ENCODE measurements around the gene BSND. TPM values are rescaled to one million over a fixed set of nuclear protein-coding genes. Genes with fewer than 3 reads are reported as not detected.

BSND gene
- total RNA-seq, 4 donors from 2014 or later: not detected

DNA sequence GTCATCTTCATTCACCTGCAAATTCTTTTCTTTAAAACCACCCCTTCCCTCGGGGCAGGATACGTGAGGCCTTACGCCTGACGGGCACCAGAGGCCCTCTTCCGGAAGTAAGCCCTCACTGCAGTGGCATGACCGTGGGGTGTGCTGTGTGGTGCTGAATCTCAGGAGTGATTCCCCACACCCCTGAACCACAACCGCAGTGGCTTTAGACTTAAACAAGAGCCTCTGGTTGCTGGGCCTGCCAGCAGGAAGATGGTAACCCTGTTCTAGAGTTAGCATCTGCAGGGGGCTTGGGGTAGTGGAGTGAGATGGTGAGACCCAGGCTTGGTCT, 12.1 kb downstream of the BSND start:
- ATAC-seq: no peak
- Histone ChIP-seq H3K36me3 (no peaks in the 10 kb centered on the region), H3K9me3 (no peaks in the 10 kb centered on the region), H3K4me1 (no peaks in the 10 kb centered on the region), H3K4me3 (no peak overlapping the region), H3K27me3 (peaks cover 33% of the 10 kb centered on the region), H3K27ac (no peak overlapping the region)
- TF ChIP-seq, protein P1, sequence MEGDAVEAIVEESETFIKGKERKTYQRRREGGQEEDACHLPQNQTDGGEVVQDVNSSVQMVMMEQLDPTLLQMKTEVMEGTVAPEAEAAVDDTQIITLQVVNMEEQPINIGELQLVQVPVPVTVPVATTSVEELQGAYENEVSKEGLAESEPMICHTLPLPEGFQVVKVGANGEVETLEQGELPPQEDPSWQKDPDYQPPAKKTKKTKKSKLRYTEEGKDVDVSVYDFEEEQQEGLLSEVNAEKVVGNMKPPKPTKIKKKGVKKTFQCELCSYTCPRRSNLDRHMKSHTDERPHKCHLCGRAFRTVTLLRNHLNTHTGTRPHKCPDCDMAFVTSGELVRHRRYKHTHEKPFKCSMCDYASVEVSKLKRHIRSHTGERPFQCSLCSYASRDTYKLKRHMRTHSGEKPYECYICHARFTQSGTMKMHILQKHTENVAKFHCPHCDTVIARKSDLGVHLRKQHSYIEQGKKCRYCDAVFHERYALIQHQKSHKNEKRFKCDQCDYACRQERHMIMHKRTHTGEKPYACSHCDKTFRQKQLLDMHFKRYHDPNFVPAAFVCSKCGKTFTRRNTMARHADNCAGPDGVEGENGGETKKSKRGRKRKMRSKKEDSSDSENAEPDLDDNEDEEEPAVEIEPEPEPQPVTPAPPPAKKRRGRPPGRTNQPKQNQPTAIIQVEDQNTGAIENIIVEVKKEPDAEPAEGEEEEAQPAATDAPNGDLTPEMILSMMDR (IDR thresholded peaks at IDR 0.05): no peak
- no peak for TF ChIP-seq EP300 (IDR thresholded peaks at IDR 0.05)
- WGBS, 2 donors (ENCODE audit: low coverage in 1 of 2): 80% methylated on average over 1 of the region's 7 CpGs; no CpG with 5 or more reads in 1 of the 2 donors

DNA sequence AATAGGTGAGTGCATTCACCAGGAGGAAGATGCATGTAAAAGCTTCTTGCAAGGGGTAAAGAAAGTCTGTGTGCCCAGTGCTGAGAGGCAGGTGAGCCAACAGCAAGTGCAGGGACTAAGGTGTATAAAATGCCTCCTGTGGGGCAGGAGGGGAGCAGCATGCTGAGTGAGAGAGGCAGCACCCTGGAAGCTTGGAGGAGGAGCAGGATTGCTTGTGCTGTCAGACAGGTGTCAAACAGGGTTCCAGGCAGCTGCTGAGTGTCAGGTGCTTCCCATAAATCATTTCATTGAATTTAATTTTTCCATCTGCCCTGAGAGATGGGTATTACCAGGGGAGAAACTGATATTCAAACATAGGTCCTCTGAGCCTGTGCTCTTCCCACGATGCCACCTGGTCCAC, 13.9 kb downstream of the BSND start:
- no peak overlapping the region for H3K27ac ChIP-seq
- TF ChIP-seq POLR2AphosphoS5 (IDR thresholded peaks at IDR 0.05) (no peak), POLR2A (IDR thresholded peaks at IDR 0.05) (no peak)
- 67% methylated on average over 1 of the region's 1 CpG; no CpG with 5 or more reads in 1 of the 2 donors for WGBS, 2 donors (ENCODE audit: low coverage in 1 of 2)
- no peak for ATAC-seq
- H3K4me3 ChIP-seq: no peak overlapping the region
- no peaks in the 10 kb centered on the region for H3K36me3 ChIP-seq
- H3K27me3 ChIP-seq: peaks cover 40% of the 10 kb centered on the region
- H3K4me1 ChIP-seq: no peaks in the 10 kb centered on the region
- no peaks in the 10 kb centered on the region for H3K9me3 ChIP-seq

DNA sequence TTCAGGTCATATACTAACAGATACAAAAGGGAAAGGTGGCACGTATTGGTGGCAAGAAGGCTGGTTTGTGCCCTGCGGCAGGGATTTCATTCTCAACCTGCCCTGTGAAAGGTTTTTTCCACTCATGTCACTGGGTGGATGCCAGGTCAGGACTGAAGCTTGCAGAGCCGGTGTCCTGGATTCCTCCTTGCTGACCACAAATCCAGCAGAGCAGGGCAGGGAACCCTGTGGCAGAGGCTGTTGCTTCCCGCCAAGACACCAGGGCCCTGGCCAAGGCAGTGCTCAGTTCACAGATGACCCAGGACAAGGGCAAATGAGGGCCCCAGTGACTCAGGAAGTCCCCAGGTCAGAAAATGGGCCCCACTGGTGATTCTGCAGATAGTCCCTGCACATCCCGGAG, 16.4 kb downstream of the BSND start:
- H3K36me3 ChIP-seq: no peaks in the 10 kb centered on the region
- peaks cover 62% of the 10 kb centered on the region for H3K27me3 ChIP-seq
- no peak overlapping the region for H3K27ac ChIP-seq
- 63 to 79% methylated on average over 2 to 4 of the region's 5 CpGs for WGBS, 2 donors (ENCODE audit: low coverage in 1 of 2)
- H3K4me1 ChIP-seq: no peaks in the 10 kb centered on the region
- no peak for ATAC-seq
- H3K4me3 ChIP-seq: no peak overlapping the region
- H3K9me3 ChIP-seq: no peaks in the 10 kb centered on the region
- TF ChIP-seq, protein P1 (IDR thresholded peaks at IDR 0.05): no peak
- TF ChIP-seq POLR2AphosphoS5 (IDR thresholded peaks at IDR 0.05) (no peak), EP300 (IDR thresholded peaks at IDR 0.05) (no peak), POLR2A (IDR thresholded peaks at IDR 0.05) (no peak)

DNA sequence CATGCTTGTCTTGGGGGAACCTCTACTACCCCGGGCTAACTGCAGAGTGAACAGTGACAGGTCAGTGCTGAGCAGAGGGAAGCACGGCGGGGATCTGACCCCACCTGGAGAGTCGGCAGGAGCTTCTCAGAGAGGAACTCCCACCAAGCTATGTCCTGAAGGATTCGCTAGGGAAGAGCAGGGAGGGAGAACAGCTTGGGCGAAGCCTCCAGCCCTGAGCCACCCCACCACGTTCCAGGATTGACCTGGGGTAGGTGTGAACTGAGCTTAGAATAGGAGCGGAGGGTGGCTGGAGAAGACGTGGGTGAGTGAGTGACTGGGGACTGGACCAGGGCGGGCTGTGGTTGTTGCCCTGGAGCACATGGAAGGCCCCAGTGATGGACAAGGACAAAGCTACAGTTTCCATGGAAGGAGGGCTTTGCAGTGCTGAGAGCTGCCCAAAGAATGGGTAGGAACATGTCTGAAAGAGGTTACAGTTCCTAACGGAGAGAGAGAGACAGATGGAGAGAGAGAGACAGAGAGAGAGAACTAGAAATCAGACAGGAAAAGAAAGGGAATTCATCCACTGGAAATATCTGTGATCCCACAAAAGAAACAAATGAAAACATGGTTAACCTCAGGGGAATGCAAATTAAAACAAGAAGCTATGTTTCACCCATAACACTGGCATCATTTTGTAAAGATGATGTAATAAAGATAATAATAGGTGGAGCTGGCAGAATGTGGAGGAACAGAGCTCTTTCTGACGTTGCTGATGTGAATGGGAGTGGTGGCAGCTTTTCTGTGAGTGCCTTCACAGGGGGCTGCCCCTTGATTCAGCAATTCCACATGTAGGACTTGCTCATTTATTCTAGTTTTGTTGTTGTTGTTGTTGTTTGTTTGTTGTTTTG, 17.2 kb downstream of the BSND start:
- TF ChIP-seq, protein P1 (IDR thresholded peaks at IDR 0.05): no peak
- no peak for TF ChIP-seq POLR2A (IDR thresholded peaks at IDR 0.05)
- no peak for TF ChIP-seq POLR2AphosphoS5 (IDR thresholded peaks at IDR 0.05)
- TF ChIP-seq EP300 (IDR thresholded peaks at IDR 0.05): no peak
- Histone ChIP-seq H3K27ac (no peak overlapping the region), H3K36me3 (no peaks in the 10 kb centered on the region), H3K4me1 (no peaks in the 10 kb centered on the region), H3K9me3 (no peaks in the 10 kb centered on the region), H3K27me3 (peaks cover 67% of the 10 kb centered on the region), H3K4me3 (no peak overlapping the region)
- no peak for ATAC-seq
- WGBS, 2 donors (ENCODE audit: low coverage in 1 of 2): 56 to 72% methylated on average over 6 to 7 of the region's 12 CpGs

DNA sequence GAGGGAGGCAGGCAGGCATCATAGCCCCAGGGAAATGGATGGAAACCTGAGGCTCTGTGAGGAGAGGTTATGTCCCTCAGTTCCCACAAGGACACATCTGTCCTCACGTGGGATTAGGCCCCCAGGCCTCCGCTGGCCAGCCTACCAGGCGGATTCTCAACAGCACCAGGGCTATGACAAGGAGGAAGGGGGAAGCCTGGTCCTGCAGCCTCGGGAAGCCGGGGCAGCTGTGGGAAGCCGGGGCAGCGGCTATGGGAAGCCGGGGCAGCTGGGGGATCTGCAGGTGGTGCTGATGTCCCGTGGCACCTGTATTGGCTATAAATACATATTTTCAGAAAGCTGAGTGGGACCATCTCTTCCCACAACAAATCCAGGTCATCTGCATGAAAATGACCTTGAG, 19.7 kb downstream of the BSND start:
- WGBS, 2 donors (ENCODE audit: low coverage in 1 of 2): 83 to 87% methylated on average over 6 to 7 of the region's 9 CpGs
- no peak for ATAC-seq
- peaks cover 57% of the 10 kb centered on the region for H3K27me3 ChIP-seq

More for the DNA sequence above, 19.7 kb downstream of the BSND start:
- Histone ChIP-seq H3K36me3 (no peaks in the 10 kb centered on the region), H3K9me3 (no peaks in the 10 kb centered on the region), H3K4me3 (no peak overlapping the region), H3K4me1 (no peaks in the 10 kb centered on the region), H3K27ac (no peak overlapping the region)
- TF ChIP-seq EP300 (IDR thresholded peaks at IDR 0.05) (no peak), POLR2AphosphoS5 (IDR thresholded peaks at IDR 0.05) (no peak)
- TF ChIP-seq, protein P1 (IDR thresholded peaks at IDR 0.05): no peak
